NCI-H2227 (cell line): ENCODE measurements around the gene FAM161B.
"Not testable (repeated sequence)": the region's sequence is repeated elsewhere in the genome, so short reads cannot be mapped to it uniquely, and the experiment has no call there.

Experiments
- DNase-seq: peaks from one replicate; lab custom pipeline; 2025; ENCODE audit not compliant: unreplicated experiment; lab: John Stamatoyannopoulos, UW

FAM161B gene

GRCh38 chr14:73949752-73950734 lies at the start of gene FAM161B, which contains the start of gene COQ6:
Gene FAM161B, minus strand, starts transcription at chr14:73950094. Its CDS starts 68 bp downstream, at chr14:73950026.
Gene COQ6, plus strand, starts transcription at chr14:73950302. Its CDS starts 31 bp downstream, at chr14:73950333.
- DNase-seq = peak; percentile 98

GRCh38 chr14:73998726-73999125 lies 48.8 kb upstream of the FAM161B start:
- DNase-seq = no peak

GRCh38 chr14:73997944-73998447 lies 48.1 kb upstream of the FAM161B start:
- peak; percentile 37 for DNase-seq

DNA sequence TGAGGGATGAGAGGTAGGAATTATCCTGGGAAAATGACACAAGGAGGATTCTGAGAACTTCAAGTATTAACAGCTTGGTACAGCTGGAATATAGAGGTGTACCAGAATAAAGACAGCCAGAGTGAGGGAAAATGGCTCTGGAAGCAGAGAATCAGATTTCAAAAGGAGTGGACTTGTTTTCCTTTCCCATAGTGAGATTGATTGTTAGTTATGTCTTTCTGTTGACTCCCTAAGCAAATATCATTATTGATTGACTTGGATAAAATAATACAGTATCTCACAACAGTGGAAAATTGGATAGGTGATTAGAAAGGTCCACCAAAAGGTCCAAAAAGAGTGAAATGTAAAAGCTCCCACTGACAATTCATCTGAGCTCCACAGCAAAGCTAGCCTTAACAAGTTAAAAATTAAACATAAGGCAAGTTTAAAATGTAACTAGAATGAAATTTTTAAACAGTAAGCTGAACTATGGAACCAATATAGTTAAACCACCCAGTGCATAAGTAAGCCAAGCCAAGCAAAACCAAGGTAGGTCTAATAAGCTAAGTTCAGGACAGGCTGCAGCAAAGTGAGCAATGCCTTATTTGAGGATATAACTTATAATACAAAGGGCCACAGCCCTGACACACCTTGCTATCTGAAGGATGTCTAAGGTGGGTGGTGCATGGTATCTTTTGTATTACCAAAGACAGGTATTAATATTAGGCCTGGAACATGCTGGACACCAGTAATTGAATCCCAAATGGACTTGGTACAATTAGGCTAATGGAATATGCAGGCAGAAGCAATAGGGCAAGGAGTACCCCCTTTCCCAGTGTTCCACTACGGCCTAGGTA lies 47.4 kb upstream of the FAM161B start:
- no peak for DNase-seq

GRCh38 chr14:73996731-73997107 lies 46.8 kb upstream of the FAM161B start:
- DNase-seq = no peak

GRCh38 chr14:73995977-73996378 lies 46.1 kb upstream of the FAM161B start:
- DNase-seq = no peak

GRCh38 chr14:73994926-73995325 lies 45.0 kb upstream of the FAM161B start:
- DNase-seq = not testable (repeated sequence)

DNA sequence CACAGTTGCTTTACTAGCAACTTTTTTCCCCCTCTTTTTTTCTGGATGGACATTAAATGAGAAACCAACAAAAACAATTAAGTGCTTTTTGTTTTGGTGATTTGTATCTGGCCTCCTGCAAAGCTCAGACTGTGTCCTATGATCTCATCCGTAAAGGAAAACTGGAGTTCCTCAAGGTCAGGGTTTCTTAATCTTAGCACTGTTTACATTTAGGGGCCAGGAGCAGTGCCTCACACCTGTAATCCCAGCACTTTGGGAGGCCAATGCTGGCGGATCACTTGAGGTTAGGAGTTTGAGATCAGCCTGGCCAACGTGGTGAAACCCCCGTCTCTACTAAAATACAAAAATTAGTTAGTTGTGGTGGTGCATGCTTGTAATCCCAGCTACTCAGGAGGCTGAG lies 41.2 kb upstream of the FAM161B start:
- DNase-seq = no peak

DNA sequence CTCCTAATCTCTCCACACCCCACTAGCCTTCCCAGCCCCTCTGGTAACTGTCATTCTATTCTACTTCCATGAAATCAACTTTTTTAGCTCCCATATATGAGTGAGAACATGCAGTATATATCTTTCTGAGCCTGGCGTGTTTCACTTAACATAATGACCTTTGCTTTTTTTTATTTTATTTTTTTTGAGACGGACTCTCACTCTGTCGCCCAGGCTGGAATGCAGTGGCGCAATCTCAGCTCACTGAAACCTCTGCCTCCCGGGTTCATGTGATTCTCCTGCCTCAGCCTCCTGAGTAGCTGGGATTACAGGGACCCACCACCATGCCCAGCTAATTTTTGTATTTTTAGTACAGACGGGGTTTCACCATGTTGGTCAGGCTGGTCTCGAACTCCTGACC lies 38.8 kb upstream of the FAM161B start:
- not testable (repeated sequence) for DNase-seq

DNA sequence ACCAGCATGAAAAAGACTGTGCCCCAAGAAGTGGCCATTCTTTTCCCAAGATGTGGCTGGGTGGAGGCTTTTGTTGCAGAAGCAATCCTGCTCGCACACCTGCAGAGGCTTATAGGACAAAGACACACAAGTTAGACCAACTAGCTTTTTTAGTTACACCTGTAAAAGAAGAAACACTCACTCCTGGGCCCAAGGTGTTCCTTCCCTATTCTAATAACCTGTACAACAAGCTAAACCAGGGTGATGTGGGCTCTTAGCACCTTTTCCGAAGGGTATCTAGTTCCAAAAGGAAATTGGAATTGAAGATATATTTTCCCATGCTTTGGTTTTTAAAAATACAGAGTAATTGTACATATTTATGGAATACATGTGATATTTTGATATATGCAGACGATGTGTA lies 38.2 kb upstream of the FAM161B start:
- no peak for DNase-seq

- DNase-seq = no peak
Observed at GRCh38 chr14:73977896-73978295, 28.0 kb upstream of the FAM161B start.

- no peak for DNase-seq
Observed at GRCh38 chr14:73976125-73976524, 26.2 kb upstream of the FAM161B start.

DNA sequence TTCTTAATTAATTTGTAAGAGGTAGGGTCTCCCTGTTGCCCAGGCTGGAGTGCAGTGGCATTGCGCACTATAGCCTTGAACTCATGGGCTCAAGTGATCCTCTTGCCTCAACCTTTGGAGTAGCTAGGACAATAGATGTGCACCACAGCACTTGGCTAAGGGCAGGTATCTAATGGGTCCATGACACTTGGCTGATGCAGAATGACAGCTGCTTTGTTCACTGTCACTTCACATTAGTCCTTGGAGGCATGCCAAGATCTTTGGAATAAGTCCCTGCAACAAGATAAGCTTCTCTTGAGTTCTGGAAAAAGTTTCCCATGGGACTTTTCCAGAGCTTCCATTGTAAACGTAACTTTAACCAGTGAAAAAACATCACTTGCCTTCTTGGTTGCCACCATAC lies 23.6 kb upstream of the FAM161B start:
- DNase-seq = peak; percentile 23

DNA sequence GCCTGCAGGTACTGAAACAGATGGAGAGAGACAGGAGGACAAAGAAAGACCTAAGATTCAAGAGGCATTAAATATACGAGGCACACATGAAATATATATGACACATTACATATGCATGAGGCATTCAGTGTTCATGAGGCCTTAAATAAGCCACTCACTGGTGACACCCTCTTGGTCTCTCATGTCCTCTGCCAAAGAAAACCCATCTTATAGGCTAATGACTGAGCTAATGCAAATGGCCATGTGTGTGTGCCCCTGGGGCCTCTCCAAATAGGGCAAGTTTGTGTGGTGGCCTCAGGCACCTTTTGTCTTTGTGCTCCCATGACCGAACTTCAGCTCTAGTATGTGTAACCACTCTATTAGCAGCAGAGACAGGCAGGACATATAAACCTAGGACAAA lies 19.0 kb upstream of the FAM161B start:
- DNase-seq = no peak

- DNase-seq = no peak
Observed at GRCh38 chr14:73965216-73965615, 15.3 kb upstream of the FAM161B start.

GRCh38 chr14:73961192-73961591 lies 11.3 kb upstream of the FAM161B start:
- no peak for DNase-seq

DNA sequence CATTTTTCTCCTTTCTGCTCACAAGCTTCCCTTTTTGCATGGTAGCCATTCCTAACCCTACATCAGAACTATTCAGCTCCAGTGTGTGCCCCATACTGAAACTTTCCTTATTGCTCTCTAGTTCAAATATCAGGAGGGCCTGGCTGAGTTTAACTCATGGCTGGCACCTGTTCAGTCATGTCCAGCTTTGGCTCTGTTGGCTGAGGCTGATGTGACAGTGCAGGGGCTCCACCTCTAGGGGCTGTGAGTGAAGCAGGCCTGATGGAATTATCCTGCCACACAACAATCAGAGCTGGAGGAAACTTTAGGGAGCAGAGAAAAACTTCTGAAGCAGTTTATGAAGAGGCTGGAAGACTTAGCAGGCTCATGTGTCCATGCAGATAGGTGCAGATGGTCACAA lies 8.7 kb upstream of the FAM161B start:
- DNase-seq = no peak

DNA sequence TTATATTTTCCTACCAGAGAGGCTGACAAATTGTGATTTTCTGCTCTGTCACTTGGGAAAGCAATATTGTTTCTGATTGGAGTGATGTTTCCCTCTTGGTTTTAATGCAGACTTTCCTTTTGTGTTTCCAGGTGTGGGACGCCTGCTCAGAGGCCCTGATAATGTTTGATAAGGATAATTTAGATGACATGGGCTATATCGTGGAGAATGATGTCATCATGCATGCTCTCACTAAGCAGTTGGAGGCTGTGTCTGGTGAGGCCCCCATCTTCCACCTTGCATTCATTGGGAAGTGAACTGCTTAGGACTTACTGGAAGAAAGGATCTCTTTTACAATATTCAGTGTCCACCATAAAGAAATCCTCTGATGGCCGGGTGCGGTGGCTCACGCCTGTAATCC lies 5.8 kb upstream of the FAM161B start:
- DNase-seq = no peak

DNA sequence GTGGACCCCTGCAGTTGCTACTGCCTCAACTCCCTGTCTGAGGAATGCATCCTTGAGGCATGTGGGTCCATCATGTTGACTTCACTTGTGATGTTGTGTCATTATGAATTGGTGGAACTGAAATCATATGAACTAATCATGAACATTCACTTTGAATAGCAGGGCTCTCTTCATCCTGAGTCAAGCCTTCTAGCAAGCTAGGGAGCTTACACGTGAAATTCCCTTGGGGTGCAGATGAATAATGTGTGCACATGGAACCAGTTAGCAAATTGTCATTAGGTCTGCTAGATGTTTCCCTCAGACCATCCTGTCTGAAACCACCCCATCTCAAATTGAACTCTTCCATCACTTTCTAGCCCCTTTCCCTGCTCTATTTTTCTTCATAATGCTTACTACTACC lies 3.8 kb upstream of the FAM161B start:
- no peak for DNase-seq

GRCh38 chr14:73945159-73945670 lies 4.7 kb downstream of the FAM161B start:
- no peak for DNase-seq

- DNase-seq = no peak
Observed at GRCh38 chr14:73944432-73945158, 5.3 kb downstream of the FAM161B start.
